G401 (cell line): ENCODE measurements around the gene BAAT. TPM values are rescaled to one million over a fixed set of nuclear protein-coding genes. Genes with fewer than 3 reads are reported as not detected.
A peak's percentile ranks its signal among the peaks of the same experiment; 100 is the strongest.
"Not testable (repeated sequence)": the region's sequence is repeated elsewhere in the genome, so short reads cannot be mapped to it uniquely, and the experiment has no call there.

Experiments used
- DNase-seq: peaks from one replicate; pipeline ENCODE4 v3.0.0-alpha.2; 2015; ENCODE audit warnings: low spot score
- in situ Hi-C: cut with HindIII; loops from 2 replicates; pipeline ENCODE4 v1.10.0; 2016; ENCODE audit warnings: low sequenced_read_pairs, mixed read lengths
- total RNA-seq: library from RNA; depleted of rRNA; stranded (reverse); fragments of >200 nt; shearing (Covaris generic); gene quantifications from 2 replicates; pipeline ENCODE4 v1.2.3, GENCODE V29; 2014; rRNA removed

Gene BAAT
- not detected in 2 replicates for total RNA-seq

DNA sequence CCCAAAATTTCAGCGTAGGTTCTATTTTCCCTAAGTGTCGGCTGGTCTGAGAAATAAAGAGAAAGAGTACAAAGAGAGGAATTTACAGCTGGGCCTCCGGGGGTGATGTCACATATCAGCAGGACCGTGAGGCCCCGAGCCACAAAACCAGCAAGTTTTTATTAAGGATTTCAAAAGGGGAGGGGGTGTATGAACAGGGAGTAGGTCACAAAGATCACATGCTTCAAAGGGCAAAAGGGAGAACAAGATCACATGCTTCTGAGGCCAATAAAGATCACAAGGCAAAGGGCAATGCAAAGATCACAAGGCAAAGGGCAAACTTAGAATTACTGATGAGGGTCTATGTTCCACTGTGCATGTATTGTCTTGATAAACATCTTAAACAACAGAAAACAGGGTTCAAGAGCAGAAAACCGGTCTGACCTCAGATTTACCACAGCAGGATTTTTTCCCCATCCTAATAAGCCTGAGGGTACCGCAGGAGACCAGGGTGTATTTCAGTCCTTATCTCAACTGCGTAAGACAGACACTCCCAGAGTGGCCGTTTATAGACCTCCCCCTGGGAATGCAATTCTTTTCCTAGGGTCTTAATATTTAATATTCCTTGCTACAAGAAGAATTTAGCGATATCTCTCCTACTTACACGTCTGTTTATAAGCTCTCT, at the start of gene BAAT:
TSS of gene BAAT (minus strand) at position 134 of the 664 bp plus-strand sequence. CDS start 13,602 bp downstream, outside the sequence.
- in situ Hi-C loops, DNase-seq: not testable (repeated sequence)

DNA sequence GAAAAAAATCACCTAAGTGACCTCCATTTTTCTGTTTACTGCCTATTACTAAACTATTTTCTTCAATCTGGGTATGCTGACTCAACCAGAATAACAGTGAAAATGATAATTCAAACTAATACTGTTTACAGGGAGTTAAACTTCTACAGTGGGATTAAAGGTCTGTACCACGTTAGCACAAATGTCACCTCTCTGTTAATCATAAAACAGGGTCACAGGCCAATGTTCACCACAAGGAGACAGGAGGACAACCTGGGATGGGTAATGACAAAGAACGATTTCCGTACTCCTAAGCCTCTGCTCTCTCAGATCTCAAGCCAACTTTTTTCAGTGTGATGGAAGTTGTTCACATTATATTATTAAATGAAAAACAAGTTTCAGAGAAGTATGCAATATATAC, 48.4 kb upstream of the BAAT start:
- no peak for DNase-seq
- in situ Hi-C loops = no loop called here

DNA sequence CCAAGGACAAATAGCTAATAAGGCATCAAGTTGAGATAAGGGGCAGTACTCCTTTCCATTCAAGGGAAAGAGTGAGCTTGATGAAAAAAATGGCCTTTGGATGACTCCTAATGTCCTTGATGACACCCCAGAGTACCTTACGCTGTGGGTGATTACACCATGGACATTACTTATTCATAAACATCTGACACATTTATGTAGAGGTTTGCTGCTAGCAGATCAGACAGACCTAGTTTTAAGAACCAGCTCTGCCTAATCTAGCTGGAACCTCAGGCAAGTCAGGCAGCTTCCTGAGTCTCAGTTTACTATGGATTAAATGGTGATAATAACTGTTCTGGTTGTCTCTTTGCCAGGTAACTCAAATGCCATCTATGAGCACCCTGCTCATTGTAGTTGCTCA, 47.9 kb upstream of the BAAT start:
- in situ Hi-C loops = no loop called here
- DNase-seq = no peak

DNA sequence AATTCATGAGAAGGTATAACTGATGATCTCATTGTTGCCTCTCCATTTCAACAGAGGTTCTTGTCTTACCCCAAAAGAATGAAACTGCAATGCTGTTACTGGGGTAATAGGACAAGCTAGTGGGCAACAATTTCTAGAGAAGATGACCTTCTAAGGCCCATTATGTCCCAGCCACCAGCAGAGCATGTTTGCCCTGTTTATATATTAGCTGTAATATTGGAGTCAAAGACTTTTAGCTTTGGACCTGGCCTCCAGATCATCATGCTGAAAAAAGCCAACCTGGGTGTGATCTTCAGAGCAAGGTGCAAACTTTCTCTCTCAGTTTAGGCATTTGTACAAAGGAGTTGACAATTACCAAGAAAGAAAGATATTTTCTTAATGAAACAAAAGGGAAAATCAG, 47.4 kb upstream of the BAAT start:
- in situ Hi-C loops = no loop called here
- DNase-seq = no peak

DNA sequence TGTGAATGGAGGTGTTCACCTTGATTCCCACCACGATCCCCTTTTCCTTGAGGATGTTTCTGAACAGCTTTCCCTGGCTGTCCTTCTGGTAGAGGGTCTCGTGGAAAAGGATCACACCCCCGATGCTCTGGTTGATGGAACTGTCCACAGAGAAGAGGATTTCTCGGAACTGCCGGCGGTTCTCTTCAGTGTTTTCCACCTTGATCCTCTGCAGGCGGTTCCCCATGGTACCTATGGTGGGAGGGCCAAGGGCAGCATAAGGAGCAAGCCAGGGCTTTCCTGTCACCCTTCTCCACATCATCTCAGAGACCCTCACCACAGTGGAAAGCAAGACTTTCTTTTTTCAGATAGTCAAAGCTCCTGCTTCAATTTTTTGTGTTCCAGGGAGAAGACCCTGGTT, 44.9 kb upstream of the BAAT start:
- no peak for DNase-seq
- in situ Hi-C loops = no loop called here

DNA sequence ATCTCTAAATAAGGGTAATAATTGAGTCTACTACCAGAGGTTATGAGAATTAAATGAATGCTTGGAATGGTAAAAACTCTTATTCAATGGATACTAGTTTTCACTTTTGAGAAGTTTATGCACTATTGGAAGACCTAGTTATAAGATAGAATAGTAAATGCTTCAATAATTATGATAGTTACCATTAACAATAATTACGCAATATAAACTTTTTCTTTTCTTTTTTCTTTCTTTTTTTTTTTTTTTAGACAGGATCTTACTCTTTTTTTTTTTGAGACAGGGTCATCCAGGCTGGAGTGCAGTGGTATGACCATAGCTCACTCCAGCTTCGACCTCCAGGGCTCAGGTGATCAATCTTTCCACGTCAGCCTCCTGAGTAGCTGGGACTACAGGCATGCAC, 44.1 kb upstream of the BAAT start:
- in situ Hi-C loops = no loop called here
- DNase-seq = no peak

DNA sequence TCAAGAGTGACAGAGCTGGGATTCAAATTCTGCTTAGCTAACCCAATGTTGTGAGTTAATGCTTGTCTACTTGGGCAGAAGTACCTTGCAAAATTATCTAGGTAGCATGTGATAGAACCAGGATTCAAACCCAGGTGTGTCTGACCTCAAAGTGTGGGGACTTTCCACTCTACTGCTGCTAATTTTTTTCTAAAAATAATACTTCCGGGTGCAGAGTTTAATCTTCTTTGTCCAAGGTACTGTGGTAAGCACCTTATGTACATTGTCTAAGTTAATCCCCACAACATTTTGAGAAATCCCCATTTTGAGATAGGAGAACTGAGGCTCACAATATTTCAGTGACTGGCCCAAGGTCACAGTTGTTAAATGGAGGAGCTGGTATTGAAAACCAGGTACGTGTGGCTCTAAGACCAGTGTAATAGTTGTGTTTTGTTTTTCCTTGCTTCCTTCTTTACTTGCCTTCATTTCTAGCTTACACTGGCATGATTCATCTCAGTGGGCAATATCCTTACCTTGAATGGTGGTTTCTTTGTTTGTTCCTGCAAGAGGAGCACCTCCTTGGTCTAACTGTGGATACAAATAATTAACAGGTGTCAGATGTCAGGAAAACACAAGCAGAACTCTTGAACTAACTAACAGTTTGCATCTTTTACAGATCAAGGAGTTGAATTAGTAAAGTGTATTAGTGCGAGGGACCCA, 43.3 kb upstream of the BAAT start:
- in situ Hi-C loops = no loop called here
- DNase-seq = no peak

DNA sequence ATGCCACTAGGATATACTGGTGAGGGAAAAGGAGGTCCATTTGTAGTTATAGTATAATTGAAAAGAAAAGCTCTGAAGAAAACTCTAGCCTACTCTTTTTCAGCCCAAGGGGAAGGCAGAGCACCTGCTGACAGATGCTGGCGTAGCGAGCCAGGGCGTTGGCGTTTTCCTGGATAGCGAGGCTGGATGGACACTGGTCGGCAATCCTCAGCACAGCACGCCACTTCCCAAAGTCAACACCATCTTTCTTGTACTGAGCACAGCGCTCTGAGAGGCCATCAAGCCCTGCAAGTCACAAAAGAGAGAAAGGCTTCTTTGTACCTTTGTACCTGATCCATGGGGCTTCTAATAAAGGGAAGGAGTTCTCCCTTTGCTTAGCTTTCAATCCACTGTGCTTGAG, 42.6 kb upstream of the BAAT start:
- in situ Hi-C loops = no loop called here
- no peak for DNase-seq

DNA sequence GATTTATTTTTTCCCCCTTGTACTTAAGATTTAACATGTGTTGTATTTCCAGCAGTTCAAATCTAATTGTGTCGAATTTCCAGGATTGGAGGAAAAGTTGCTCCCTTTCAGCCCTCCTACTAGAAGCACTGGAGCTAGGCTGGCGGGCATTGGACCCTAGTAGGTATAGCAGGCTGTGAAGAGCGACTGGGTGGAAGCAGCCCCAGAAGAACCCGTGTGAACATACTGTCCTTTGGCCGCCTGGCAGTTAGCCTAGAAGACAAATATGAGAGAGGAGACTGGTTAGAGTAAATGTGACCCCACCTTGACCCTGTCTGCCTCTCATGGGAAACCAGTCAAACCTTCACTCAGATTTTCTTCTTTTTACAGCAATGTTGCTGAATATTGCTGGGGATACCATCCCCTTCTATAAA, 36.9 kb upstream of the BAAT start:
- no peak for DNase-seq

DNA sequence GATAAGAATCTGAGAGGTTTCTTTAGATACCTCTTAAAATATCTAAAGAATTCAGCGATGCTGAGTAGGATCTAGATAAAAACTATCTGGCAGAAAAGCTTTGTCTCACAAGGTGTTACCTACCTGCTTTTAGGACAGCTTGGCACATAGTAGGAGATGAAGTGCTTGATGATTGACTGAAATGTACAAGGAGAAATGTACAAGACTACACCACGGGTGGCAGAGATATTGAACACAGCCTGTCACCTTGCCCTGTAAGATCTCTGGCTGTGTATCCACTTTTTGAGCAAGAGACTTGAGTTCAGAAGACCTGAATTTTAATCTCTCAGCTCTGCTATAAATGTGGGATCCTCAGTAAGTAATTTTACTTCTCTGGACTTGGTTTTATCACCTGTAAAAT, 35.1 kb upstream of the BAAT start:
- DNase-seq = no peak
- in situ Hi-C loops = no loop called here

More for the DNA sequence above, 36.9 kb upstream of the BAAT start:
- in situ Hi-C loops = no loop called here

DNA sequence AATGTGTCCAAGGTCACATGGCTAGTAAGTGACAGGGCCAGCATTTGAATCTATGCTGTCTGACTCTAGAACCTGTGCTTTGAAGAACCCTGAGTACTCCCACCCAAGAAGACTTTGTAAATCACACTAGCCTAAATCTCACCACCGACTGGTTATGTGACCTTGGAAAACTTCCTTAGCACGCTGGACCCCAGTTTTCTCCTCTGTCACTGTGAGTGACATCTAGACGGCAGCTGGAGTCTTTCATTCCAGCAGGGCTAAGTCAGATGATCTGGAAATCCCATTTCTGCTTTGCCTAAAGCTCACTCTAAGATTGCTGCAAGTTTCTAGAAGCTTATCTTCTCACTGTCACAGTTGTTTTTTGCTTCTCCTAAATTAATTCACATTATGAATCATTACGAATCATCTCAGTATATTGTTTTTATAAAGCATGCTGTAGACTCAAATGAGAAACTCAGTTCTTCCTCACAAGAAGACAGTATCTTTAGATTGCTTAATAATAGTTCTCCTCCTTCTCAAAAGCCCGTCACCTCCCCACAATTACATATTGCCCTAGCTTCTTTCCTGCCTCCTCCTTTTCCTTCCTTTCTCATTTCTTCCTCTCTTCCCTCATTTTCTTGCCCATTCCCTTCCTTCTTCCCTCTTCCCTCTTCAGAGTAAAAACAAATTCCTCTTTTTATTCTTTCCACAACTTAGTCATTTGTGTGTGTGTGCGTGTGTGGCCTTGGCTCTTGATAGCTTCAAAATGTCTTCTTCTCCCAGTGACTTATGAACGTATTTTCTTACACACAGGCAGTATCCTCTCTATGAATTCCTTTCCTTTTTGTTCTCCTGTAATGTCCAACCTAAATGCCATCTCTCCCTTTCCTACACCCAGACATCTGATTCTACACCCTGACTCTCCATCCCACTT, 34.0 kb upstream of the BAAT start:
- in situ Hi-C loops = no loop called here
- DNase-seq = no peak

DNA sequence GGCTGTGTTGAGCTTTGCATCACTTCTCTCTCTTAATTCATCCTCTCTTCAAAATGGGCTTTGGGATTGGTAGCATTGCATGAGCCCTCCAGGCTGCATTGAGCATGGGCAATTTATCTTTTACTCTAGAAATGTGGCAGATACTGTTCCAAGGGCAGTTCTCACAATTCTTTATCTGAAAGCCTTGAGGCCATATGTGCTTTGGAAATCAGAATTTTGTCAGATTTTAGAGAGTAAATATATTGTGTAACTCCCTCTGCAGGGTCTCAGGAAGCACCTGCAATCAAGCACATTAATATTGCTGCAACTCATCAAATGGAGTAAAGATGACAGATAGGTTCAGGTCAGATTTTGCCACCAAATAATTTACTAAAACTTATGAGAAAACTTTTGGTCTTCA, 33.2 kb upstream of the BAAT start:
- no peak for DNase-seq
- in situ Hi-C loops = no loop called here

DNA sequence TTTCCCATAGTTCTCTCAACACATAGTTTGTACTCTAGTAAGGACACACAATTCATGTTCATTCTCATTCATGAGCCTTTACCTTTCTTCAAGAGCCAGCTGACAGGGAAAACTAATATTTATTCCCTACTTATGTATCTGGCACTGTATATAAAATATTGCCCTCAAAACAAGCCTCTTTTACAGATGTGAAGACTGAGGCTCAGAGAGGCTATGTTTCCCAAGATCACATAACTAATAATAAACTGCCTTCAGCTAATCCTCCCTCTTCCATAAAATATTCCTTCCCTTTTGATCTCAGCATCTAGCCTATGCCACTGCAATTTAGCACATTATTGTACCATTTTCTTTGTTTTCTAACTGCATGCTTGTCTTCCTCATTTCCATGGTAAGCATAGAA, 32.6 kb upstream of the BAAT start:
- DNase-seq = no peak
- in situ Hi-C loops = no loop called here

DNA sequence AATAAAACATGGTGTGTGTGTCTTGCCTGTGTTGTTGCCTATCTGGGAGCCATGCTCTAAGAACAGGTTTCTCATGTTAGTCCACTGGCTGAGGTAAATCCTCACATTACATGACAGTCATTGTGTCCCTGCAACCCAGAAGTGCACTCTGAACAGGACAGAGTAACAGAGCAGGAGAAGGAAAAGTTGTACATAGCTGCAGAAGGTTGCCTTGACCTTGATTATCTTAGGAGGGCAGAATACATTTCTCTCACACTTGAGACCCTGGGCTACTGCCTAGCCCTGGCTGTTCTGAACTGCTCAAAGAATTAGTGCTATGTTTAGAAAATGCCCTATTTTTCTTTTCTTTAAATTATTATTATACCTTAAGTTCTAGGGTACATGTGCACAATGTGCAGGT, 30.8 kb upstream of the BAAT start:
- no peak for DNase-seq
- in situ Hi-C loops = no loop called here

DNA sequence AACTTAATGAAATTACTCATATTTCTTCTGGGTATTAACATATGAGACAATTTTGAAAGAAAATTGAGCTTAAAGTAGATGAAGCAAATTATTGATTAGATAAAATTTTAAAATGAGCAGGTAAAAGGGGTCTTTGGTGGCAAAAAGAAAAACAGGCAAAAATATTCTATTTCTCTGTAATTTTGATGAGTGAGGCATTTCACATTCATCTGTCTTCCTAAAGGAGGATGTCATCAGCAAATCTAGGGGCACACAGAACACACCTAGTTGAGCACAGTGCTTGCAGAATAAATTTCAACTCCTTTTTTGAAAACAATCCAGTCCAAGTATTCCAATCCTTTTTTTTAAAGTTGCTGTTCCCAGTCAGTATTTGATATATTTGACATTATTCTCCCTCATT, 30.0 kb upstream of the BAAT start:
- in situ Hi-C loops = no loop called here
- no peak for DNase-seq

DNA sequence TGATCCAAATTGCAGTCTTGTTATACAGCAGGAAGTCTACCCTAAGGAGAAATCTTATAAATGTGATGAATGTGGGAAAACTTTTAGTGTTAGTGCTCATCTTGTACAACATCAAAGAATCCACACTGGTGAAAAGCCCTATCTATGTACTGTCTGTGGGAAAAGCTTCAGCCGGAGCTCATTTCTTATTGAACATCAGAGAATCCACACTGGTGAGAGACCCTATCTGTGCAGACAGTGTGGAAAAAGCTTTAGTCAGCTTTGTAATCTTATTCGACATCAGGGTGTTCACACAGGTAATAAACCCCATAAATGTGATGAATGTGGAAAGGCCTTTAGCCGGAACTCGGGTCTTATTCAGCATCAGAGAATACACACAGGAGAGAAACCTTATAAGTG, 24.3 kb upstream of the BAAT start:
- DNase-seq = no peak
- in situ Hi-C loops = no loop called here

DNA sequence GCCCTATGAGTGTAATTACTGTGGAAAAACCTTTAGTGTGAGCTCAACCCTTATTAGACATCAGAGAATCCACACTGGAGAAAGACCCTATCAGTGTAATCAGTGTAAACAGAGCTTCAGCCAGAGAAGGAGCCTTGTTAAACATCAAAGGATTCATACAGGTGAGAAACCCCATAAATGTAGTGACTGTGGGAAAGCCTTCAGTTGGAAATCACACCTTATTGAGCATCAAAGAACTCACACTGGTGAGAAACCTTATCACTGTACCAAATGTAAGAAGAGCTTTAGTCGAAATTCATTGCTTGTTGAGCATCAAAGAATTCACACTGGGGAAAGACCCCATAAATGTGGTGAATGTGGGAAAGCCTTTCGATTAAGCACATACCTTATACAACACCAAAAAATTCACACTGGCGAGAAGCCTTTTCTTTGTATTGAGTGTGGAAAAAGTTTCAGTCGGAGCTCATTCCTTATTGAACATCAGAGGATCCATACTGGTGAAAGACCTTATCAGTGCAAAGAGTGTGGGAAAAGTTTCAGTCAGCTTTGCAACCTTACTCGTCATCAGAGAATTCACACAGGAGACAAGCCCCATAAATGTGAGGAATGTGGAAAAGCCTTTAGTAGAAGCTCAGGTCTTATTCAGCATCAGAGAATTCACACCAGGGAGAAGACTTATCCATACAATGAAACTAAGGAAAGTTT, 23.7 kb upstream of the BAAT start:
- in situ Hi-C loops = no loop called here
- DNase-seq = no peak

DNA sequence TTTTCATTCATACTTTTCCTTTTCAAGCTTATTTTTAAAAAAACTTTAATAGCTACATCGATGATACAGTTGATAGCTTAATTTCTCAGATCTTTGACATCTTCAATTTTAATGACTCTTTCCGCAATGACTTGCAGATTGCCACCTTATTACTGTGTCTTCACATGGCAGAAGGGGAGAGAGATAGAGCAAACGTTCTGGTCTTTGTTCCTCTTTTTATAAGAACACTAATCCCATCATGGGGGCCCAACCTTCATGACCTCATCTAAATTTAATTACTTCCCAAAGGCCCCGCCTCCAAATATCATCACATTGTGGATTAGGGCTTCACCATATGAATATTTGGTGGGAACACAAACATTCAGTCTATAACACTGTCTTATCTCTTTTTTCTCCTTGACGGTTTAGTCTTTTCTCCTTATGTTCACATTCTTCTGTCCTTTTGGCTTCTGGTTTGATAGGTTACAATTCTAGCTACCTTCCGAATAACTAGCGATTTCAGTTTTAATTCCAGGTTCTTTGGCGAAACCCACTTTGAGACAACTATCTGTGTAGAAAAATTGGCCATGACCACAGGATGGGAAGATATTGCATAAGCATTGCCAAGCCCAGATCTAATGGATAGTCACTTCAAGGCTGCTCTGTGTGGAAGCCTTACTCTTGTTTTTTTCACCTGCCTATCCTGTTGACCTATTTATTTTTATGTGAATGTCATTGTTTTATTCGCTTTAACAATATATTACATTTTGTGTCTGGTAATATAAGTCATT, 18.9 kb upstream of the BAAT start:
- no peak for DNase-seq
- in situ Hi-C loops = no loop called here

DNA sequence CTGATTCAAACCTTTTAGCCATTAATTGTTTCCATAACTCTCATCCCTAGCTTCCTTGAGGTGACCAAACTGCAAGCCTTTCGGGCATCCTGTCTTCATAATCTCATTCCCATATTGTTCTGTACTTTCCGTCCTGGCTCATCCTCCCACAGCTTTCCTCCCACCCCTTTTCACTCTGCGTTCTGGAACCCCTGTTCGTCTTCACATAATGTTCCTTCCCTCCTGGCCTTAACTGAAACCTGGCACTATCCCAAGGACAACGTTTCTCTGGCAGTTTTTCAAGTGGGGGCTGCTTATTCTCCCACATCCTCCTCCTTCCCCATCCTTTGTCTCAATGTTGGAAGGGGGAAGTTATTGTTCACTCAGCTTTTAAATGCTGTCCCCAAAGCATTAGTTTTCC, 15.3 kb upstream of the BAAT start:
- in situ Hi-C loops = no loop called here

More for the DNA sequence above, 15.3 kb upstream of the BAAT start:
- peak; percentile 20 for DNase-seq
